RWPE2 (cell line): ENCODE measurements around the gene UBL7.
A peak's percentile ranks its signal among the peaks of the same experiment; 100 is the strongest.

Experiments used
- ATAC-seq: fragments of 200-7000 bp; cut with Tn5 transposase; 3 replicates; pipeline ENCODE4 v1.9.1; 2021; ENCODE audit warnings: low read depth
- DNase-seq: peaks from one replicate; pipeline ENCODE4 v3.0.0-alpha.2; 2020; ENCODE audit warnings: low spot score
- H3K27ac ChIP-seq: fragments of 450-650 bp; 2 replicates; pipeline ENCODE4 v1.5.1; 2017; ENCODE audit warnings: mild to moderate bottlenecking; ENCODE audit not compliant: poor library complexity, severe bottlenecking
- H3K27me3 ChIP-seq: fragments of 250-450 bp; sonication (Bioruptor Pico); 2 replicates; pipeline ENCODE4 v1.5.1; 2021; ENCODE audit warnings: mild to moderate bottlenecking, moderate library complexity; ENCODE audit not compliant: insufficient read depth, poor library complexity, severe bottlenecking
- H3K36me3 ChIP-seq: fragments of 250-450 bp; sonication (Bioruptor Pico); 2 replicates; pipeline ENCODE4 v1.5.1; 2020; ENCODE audit warnings: low read depth, mild to moderate bottlenecking, moderate library complexity
- H3K4me1 ChIP-seq: fragments of 250-450 bp; sonication (Bioruptor Pico); 2 replicates; pipeline ENCODE4 v1.5.1; 2021; ENCODE audit warnings: mild to moderate bottlenecking, moderate library complexity; ENCODE audit not compliant: insufficient read depth, poor library complexity, severe bottlenecking
- H3K4me3 ChIP-seq: fragments of 250-450 bp; sonication (Bioruptor Pico); 2 replicates; pipeline ENCODE4 v1.5.1; 2021; ENCODE audit warnings: mild to moderate bottlenecking, moderate library complexity; ENCODE audit not compliant: severe bottlenecking
- H3K9me3 ChIP-seq: fragments of 250-450 bp; sonication (Bioruptor Pico); 2 replicates; pipeline ENCODE4 v1.5.1; 2021; ENCODE audit warnings: mild to moderate bottlenecking, moderate library complexity; ENCODE audit not compliant: severe bottlenecking
- TF ChIP-seq, protein P1 (sequence below): fragments of 450-650 bp; IDR thresholded peaks from one replicate; pipeline ENCODE4 v1.5.1; 2017; ENCODE audit warnings: mild to moderate bottlenecking, moderate library complexity; ENCODE audit not compliant: poor library complexity, severe bottlenecking

Gene UBL7

DNA sequence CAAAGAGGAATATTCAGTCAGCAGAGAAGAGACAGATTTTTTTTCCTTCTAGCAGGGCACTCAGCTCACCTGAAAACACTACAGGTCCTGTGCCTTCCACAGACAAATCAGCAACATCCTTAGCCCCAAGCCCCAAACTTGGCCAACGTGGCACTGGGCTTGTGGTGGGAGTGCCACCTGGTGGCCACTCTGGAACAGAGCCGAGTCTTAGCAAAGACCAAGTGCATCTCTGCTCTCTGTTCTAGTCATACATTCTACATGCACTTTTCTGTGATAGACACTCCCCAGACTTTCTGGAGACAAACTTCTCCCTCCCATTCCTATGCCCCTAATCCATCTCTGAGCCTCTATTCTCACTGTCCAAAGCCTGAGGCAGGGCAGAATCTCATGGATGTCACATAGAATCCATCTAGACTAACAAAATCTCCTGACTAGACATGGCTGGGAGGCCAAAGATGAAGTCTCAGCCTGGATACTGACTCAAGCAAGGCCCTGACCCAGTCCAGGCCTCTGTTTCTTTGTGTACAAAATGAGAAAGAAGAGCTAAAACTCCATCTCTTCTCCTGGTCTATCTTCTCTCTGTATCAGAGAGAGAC lies 22.1 kb downstream of the UBL7 start:
- DNase-seq (no peak), ATAC-seq (peak; percentile 81)
- TF ChIP-seq, protein P1, sequence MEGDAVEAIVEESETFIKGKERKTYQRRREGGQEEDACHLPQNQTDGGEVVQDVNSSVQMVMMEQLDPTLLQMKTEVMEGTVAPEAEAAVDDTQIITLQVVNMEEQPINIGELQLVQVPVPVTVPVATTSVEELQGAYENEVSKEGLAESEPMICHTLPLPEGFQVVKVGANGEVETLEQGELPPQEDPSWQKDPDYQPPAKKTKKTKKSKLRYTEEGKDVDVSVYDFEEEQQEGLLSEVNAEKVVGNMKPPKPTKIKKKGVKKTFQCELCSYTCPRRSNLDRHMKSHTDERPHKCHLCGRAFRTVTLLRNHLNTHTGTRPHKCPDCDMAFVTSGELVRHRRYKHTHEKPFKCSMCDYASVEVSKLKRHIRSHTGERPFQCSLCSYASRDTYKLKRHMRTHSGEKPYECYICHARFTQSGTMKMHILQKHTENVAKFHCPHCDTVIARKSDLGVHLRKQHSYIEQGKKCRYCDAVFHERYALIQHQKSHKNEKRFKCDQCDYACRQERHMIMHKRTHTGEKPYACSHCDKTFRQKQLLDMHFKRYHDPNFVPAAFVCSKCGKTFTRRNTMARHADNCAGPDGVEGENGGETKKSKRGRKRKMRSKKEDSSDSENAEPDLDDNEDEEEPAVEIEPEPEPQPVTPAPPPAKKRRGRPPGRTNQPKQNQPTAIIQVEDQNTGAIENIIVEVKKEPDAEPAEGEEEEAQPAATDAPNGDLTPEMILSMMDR: peak; percentile 100
- Histone ChIP-seq H3K4me1 (peaks cover 4% of the 10 kb centered on the region), H3K27ac (no peak overlapping the region), H3K4me3 (no peak overlapping the region), H3K36me3 (no peaks in the 10 kb centered on the region), H3K27me3 (no peaks in the 10 kb centered on the region), H3K9me3 (no peaks in the 10 kb centered on the region)

DNA sequence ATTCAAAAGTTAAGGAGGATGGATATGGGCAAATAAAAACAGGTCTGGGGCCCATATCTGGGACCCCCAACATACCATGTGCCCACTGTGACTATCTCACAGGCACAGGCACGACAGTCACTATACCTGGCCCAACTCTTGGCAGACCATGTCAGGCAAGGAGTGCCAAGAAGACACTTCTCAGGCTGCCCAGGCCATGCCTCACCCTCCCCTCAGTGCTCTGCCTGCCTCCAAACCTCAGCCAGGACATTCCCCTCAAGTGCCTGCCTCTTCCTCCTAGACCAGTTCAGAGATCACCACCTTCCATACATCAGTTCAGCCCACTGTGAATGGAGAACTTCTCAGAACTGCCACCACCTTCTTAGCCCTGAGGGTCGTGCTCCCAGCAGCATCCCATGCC lies 22.8 kb downstream of the UBL7 start:
- TF ChIP-seq, protein P1: no peak
- Histone ChIP-seq H3K36me3 (no peaks in the 10 kb centered on the region), H3K9me3 (no peaks in the 10 kb centered on the region), H3K27ac (no peak overlapping the region), H3K27me3 (no peaks in the 10 kb centered on the region), H3K4me1 (peaks cover 4% of the 10 kb centered on the region), H3K4me3 (no peak overlapping the region)
- ATAC-seq (no peak), DNase-seq (no peak)

DNA sequence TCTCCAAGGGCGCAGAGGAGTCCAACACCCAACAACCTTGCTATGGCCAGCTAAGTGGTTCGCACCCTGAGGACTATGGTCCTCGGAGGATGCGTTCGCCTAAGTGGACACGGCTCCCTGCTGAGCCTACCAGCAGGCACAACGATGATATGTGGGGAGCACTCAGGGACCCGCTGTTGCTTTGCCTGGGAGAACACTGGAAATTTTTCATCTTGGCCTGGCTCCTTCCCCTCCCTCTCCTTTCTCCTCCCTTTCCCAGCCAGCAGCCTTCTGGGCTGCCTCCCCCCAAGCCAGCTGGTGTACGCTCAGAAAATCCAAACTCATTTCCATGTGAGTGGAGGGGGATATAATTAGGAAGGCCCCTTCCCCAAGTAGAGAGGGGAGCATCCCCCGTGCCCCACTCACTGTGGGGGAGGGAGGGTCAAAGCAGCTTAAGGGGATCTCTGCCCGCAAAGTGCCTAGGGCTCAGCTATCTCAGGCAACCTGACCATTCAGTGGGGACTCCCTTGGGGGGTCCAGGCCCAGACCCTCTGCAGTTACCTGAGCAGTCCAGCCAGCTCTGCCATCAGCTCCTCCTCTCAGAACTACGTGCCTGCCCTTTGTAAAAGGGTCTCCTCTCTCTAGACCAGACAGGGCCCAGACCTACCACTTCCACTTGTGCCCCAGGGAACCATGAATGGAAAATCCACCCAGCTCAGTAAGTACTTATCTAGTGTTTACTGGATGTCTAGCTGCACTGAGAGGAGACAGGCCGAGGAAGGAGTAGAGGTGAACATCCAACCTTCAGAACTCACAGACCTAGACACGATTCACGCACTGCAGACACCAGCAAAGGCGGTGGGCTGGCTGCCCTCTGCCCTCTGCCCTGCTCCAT lies 26.5 kb downstream of the UBL7 start:
- ATAC-seq (no peak), DNase-seq (no peak)
- Histone ChIP-seq H3K4me3 (peak overlapping the region; percentile 72), H3K4me1 (peaks cover 25% of the 10 kb centered on the region), H3K27ac (peak overlapping the region; percentile 95), H3K27me3 (no peaks in the 10 kb centered on the region), H3K9me3 (no peaks in the 10 kb centered on the region), H3K36me3 (no peaks in the 10 kb centered on the region)
- TF ChIP-seq, protein P1: no peak

DNA sequence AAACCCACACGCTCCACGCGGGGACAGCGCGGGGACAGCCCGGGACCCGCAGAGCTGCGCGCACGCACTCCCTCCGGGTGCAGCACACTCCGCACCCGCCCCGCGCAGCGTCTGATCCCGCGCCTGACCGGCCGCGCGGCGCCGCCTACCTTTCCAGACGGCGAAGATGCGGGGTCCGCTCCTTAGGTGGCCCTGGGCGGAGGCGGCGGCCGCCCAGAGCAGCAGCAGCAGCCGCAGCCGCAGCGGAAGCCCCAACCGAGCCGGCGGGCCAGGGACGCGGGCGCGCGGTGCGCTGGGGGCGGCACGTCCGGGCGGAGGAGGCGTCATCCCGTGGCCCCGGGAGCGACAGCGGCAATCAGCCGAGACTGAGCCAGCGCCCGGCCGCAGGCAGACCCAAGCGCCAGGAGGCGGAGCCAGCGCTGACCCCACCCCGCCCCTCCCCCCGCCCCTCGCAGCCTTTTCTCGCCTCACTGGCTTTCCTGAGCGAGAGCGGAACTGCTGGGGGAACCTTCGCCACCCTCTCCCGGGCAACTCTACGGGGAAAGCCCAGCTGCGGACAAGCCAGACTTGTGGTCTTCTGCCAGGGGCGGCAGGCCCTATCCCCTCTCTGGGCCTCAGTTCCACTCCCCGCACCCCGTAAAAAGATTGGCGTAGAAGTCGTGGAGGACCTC lies 27.2 kb downstream of the UBL7 start, which contains the start of gene SEMA7A:
Gene SEMA7A (minus strand): TSS at position 367 of the 671 bp plus-strand sequence. CDS start 40 bp downstream, at position 327.
- Histone ChIP-seq H3K9me3 (no peaks in the 10 kb centered on the region), H3K27ac (peak within 1 kb of the TSS; percentile 95), H3K4me3 (peak within 1 kb of the TSS; percentile 72), H3K4me1 (peaks cover 25% of the 10 kb centered on the region), H3K27me3 (no peaks in the 10 kb centered on the region), H3K36me3 (no peaks in the 10 kb centered on the region)
- TF ChIP-seq, protein P1: no peak
- ATAC-seq (peak; percentile 72), DNase-seq (peak; percentile 90)
